ENCODE results near the gene BANP. TPM values are rescaled to one million over a fixed set of nuclear protein-coding genes. Genes with fewer than 3 reads are reported as not detected.
"Not testable (repeated sequence)": the region's sequence is repeated elsewhere in the genome, so short reads cannot be mapped to it uniquely, and the experiment has no call there.

The BANP gene
- total RNA-seq, 1 donor from 2014 or later: 23.3 TPM

- no peak for DNase-seq
Measured at GRCh38 chr16:87996962-87997880, 46.0 kb downstream of the BANP start.

- DNase-seq: not testable (repeated sequence)
Measured at GRCh38 chr16:87998184-87998793, 47.1 kb downstream of the BANP start.

GRCh38 chr16:87998992-87999391 is 47.8 kb downstream of the BANP start:
- not testable (repeated sequence) for DNase-seq

- no peak for DNase-seq
Measured at GRCh38 chr16:88002211-88002610, 51.0 kb downstream of the BANP start.

- no peak for DNase-seq
Measured at GRCh38 chr16:88002749-88003148, 51.5 kb downstream of the BANP start.

- no peak for DNase-seq
Measured at GRCh38 chr16:88003316-88003715, 52.1 kb downstream of the BANP start.

- DNase-seq: no peak
Measured at GRCh38 chr16:88003736-88004135, 52.5 kb downstream of the BANP start.

GRCh38 chr16:88004391-88004790 is 53.2 kb downstream of the BANP start:
- DNase-seq: no peak

GRCh38 chr16:88005181-88005581 is 53.9 kb downstream of the BANP start:
- no peak for DNase-seq

GRCh38 chr16:88005968-88006367 is 54.7 kb downstream of the BANP start:
- DNase-seq: no peak

- DNase-seq: no peak
Measured at GRCh38 chr16:88007321-88007731, 56.1 kb downstream of the BANP start.

- no peak for DNase-seq
Measured at GRCh38 chr16:88008840-88009239, 57.6 kb downstream of the BANP start.

GRCh38 chr16:88009563-88010342 is 58.5 kb downstream of the BANP start:
- no peak for DNase-seq

GRCh38 chr16:88010343-88010967 is 59.2 kb downstream of the BANP start:
- DNase-seq: no peak

GRCh38 chr16:88010968-88011483 is 59.8 kb downstream of the BANP start:
- no peak for DNase-seq

GRCh38 chr16:88012360-88012759 is 61.1 kb downstream of the BANP start:
- DNase-seq: no peak

GRCh38 chr16:88013091-88013609 is 61.9 kb downstream of the BANP start:
- DNase-seq: no peak

- DNase-seq: no peak
Measured at GRCh38 chr16:88013766-88014251, 62.6 kb downstream of the BANP start.

- DNase-seq: no peak
Measured at GRCh38 chr16:88014252-88014781, 63.1 kb downstream of the BANP start.

GRCh38 chr16:88014954-88015805 is 63.9 kb downstream of the BANP start:
- DNase-seq: no peak

GRCh38 chr16:88015806-88016140 is 64.5 kb downstream of the BANP start:
- DNase-seq: no peak
